ENCODE measurements around the gene UBASH3A. TPM values are rescaled to one million over a fixed set of nuclear protein-coding genes. Genes with fewer than 3 reads are reported as not detected.
"Not testable (repeated sequence)": the region's sequence is repeated elsewhere in the genome, so short reads cannot be mapped to it uniquely, and the experiment has no call there.

UBASH3A gene
- total RNA-seq, 1 experiment from 2014 or later: not detected

DNA sequence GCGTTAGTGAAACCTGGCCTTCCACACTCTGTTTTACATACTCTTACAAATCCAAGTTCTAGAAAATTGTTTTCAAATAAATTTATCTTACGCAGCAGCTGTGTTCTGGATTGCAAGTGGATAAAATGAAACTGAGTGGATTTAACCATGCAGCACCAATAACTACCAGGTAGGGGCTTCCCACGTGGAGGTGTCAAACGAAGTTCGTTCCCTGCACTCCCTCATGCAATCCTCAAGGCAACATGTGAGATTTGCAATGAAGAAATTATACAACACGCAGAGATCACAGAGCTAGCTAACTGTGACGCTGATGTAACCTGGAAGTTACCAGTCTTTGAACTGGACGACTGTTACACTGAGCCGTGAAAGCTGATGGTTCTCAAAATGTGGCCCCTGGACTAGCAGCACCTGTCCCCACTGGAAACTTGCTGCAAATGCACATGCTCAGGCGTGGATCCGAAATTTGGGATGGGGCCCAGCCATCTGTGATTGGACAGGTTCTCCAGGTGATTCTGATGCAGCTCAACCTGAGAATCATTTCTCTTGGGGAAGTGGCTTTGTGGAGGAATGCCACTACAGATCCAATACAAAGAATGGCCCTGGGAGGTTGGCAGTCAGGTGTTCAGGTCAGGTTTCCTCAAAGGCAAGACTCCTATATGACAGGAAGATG lies 56.0 kb downstream of the UBASH3A start:
- DNase-seq: no peak
- no peaks in the 10 kb centered on the region for H3K36me3 ChIP-seq
- H3K27ac ChIP-seq: no peak overlapping the region
- no peak overlapping the region for H3K4me3 ChIP-seq
- no peaks in the 10 kb centered on the region for H3K27me3 ChIP-seq
- no peaks in the 10 kb centered on the region for H3K9me3 ChIP-seq (replicated peaks)
- peaks cover 17% of the 10 kb centered on the region for H3K4me1 ChIP-seq

DNA sequence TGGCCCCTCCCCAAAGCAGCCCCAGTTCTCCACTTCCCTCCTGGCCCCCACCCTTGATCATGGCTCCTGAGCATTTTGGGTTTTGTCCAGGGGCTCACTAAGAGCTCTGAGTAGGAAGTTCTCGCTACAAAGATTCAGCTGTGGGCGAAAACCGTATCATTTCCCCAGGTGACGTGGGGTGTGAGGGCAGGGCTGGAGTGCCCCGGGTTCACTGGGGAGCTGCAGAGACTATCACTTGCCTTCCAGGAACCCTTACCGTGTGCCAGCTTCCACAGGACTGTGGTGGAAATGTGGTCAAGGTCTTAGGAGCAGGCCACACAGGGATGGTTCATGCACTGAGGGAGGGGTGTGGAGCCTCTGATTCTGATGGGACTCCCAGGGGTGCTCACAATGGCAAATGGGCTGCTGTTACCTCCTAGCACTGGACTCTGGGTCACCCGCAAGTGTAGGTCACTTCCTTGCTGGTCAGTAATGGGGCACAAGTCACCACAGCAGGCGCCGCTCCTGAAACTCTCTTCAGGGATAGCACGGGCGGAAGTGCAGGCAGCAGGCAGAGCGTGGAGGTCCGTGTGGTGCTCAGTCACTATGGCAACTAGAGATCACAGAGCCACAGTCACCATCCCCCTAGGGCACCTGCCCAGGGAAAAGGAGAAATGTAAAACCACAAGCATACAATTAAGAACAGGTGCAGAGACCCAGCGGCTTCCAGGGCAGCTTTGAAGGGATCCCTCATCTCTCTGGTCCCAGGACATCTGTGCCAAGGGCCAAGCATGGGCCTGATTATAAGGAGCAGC lies 56.9 kb downstream of the UBASH3A start:
- Histone ChIP-seq H3K27me3 (no peaks in the 10 kb centered on the region), H3K4me1 (peaks cover 12% of the 10 kb centered on the region), H3K9me3 (replicated peaks) (no peaks in the 10 kb centered on the region), H3K4me3 (no peak overlapping the region), H3K27ac (no peak overlapping the region), H3K36me3 (no peaks in the 10 kb centered on the region)
- DNase-seq: peak; percentile 78 to 88

DNA sequence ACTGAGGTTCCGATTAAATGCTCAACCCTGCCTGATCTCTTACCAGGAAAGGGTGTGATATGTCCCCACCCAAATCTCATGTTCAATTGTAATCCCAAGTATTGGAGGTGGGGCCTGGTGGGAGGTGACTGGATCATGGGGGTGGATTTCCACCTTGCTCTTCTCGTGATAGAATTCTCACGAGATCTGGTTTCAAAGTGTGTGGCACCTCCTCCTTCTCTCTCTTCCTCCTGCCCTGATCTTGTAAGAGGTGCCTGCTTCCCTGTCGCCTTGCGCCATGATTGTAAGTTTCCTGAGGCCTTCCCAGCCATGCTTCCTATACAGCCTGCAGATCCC lies 57.5 kb downstream of the UBASH3A start:
- no peaks in the 10 kb centered on the region for H3K27me3 ChIP-seq
- H3K27ac ChIP-seq: no peak overlapping the region
- no peaks in the 10 kb centered on the region for H3K36me3 ChIP-seq
- H3K4me1 ChIP-seq: peaks cover 12% of the 10 kb centered on the region
- no peaks in the 10 kb centered on the region for H3K9me3 ChIP-seq (replicated peaks)
- no peak for DNase-seq
- H3K4me3 ChIP-seq: no peak overlapping the region

DNA sequence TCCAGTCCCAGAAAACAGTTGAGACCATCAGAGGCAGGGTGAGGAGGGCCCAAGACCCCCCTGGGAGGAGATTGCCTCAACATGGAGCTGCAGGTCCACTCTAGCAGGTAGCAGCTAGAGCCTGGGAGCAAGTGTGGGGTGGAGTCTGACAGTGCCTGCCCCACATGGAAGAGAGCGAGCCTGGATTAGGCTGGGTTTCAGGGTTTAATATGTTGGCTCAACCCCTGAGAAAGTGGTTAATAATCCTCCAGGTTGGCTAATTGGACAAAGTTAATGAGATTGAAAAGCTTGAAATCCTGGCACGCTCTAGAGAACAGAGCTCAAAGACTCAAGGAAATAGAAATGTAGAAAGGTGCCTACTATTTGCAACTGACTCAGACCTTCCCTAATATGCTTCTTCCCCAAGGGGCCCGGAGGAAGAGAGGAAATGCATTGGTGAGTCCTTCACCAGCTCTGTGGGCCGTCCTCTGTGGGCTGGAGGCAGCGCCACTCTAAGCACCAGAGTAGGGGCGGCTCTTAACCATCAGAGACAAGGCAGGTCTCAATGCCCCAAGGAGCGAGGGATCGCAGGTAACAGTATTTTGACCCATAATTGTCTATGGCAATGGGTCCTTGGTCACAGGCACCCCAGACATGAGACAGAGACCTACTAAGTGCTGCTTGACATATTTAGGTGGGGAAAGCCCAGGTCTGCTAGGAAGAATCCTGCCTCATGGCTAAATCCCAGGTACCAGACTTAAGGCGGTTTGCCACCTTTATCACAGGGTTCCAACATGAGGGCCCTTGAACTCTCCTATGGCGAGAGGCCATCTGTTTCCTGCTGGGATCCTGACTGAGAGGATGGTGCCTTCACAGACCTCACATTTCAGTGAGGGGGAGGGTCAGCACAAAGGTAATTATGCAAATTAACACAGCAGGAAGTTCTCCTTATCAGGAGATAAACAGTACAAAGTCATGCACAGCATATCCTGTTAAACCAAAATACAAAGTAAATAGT lies 58.5 kb downstream of the UBASH3A start:
- Histone ChIP-seq H3K4me3 (no peak overlapping the region), H3K27ac (no peak overlapping the region), H3K9me3 (replicated peaks) (no peaks in the 10 kb centered on the region), H3K4me1 (peaks cover 19% of the 10 kb centered on the region), H3K27me3 (no peaks in the 10 kb centered on the region), H3K36me3 (no peaks in the 10 kb centered on the region)
- DNase-seq: no peak

DNA sequence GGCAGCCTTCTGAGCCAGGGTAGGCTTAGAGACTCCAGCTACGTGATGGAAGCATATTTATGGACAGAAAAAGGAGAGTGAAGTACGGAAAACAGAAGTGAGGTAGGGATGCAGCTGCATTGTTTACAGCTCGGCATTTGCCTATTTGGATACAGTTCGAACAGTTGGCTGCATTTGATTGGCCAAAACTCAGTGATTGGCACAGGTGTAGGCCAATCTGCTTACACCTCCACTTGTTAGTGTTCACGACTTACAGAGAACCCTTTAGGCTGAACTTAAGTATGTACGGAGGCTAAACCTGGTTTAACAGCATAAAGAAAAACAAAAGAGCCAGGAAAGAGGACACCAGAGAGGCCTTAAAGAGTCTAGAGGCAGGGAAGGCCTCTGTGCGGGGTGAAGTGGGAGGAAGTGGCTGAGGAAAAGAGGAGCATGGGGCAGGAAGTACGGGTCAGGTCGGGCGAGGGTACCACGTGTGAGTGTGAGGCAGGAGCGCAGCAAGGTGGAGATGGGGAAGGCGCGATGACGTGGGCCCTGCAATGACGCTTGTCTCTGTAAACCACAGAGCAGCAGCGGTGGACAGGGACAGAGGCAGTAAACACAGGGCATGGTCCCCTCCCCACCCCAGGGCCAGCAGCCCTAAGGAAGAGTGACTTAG lies 60.3 kb downstream of the UBASH3A start:
- Histone ChIP-seq H3K9me3 (replicated peaks) (no peaks in the 10 kb centered on the region), H3K36me3 (no peaks in the 10 kb centered on the region), H3K27ac (no peak overlapping the region), H3K4me1 (peaks cover 23% of the 10 kb centered on the region), H3K4me3 (no peak overlapping the region), H3K27me3 (no peaks in the 10 kb centered on the region)
- DNase-seq: peak in 1 of 2 experiments; percentile 43

DNA sequence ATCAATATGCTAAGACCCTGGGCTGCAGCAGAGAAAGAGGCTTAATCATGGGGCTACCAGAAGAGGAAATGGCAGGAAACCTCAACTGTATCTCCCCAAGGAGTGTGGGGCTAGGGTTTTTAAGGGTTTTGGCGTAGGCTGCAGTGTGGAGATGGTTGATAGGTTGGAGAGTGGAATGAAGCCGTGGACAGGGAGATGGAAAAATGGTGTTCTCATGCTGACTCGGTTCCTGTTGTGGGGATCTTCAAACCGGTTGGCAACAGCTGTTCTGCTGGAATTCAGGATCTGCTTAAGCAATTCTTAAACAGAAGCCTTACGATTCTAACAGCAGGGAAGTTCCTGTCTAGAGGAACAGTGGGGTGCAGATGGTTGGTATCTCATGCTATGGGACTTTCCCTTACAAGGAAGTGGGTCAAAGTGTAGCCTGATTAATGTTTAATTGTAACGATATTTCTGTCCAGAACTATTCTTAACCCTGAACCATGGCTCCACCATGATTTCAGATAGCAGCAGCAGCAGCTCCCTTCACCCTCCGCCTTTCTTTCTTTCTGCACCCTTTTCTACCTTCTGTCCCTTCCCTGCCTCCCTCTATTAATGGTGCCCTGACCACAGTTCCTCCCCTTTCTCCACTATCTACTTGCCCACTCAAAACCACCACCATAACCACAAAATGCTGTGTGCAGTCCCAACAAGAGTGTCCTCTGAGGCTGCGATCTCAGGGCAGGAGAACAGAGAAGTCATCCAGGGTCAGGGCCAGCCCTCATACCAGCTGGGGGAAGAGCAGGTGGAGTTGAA lies 61.5 kb downstream of the UBASH3A start:
- H3K27ac ChIP-seq: no peak overlapping the region

DNA sequence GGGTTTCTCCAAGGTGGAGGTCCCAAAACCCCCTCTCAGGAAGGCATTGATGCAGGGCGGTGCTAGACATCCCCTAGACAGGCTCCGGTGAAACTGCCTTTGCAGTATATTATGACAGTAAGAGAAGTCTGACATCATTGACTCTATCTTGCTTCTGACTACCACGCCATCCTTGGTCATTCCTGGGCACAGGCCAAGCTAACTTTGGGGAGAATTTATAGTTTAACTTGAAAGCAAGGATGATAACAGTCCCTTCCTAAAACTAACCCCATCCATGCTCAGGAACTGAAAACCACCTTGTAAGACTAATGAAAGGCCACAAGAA lies 62.1 kb downstream of the UBASH3A start:
- Histone ChIP-seq H3K27ac (no peak overlapping the region), H3K36me3 (no peaks in the 10 kb centered on the region), H3K4me3 (no peak overlapping the region), H3K4me1 (peaks cover 19% of the 10 kb centered on the region), H3K9me3 (replicated peaks) (no peaks in the 10 kb centered on the region), H3K27me3 (no peaks in the 10 kb centered on the region)
- DNase-seq: no peak

More for the DNA sequence above, 61.5 kb downstream of the UBASH3A start:
- DNase-seq: peak in 1 of 2 experiments; percentile 27
- peaks cover 23% of the 10 kb centered on the region for H3K4me1 ChIP-seq
- no peaks in the 10 kb centered on the region for H3K27me3 ChIP-seq
- no peaks in the 10 kb centered on the region for H3K36me3 ChIP-seq
- H3K9me3 ChIP-seq (replicated peaks): no peaks in the 10 kb centered on the region
- no peak overlapping the region for H3K4me3 ChIP-seq

DNA sequence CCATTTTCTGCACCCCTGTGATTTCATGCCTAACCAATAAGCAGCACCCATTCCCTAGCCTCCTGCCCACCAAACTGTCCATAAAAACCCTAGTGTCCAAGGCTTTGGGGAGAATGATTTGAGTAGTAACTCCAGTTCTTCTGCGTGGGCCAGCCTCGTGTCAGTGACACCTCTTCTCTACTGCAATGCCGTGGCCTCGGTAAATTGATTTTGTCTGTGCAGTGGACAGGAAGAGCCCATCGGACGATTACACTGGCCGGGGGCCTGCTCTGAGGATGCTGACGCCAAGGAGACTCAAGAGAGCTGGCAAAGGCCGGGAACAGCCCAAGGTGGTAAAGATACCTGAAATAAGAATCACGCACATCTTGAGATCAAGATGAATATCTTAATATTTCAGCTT lies 63.0 kb downstream of the UBASH3A start:
- Histone ChIP-seq H3K4me1 (peaks cover 14% of the 10 kb centered on the region), H3K4me3 (no peak overlapping the region), H3K27me3 (no peaks in the 10 kb centered on the region), H3K36me3 (no peaks in the 10 kb centered on the region), H3K27ac (no peak overlapping the region), H3K9me3 (replicated peaks) (no peaks in the 10 kb centered on the region)
- no peak for DNase-seq

DNA sequence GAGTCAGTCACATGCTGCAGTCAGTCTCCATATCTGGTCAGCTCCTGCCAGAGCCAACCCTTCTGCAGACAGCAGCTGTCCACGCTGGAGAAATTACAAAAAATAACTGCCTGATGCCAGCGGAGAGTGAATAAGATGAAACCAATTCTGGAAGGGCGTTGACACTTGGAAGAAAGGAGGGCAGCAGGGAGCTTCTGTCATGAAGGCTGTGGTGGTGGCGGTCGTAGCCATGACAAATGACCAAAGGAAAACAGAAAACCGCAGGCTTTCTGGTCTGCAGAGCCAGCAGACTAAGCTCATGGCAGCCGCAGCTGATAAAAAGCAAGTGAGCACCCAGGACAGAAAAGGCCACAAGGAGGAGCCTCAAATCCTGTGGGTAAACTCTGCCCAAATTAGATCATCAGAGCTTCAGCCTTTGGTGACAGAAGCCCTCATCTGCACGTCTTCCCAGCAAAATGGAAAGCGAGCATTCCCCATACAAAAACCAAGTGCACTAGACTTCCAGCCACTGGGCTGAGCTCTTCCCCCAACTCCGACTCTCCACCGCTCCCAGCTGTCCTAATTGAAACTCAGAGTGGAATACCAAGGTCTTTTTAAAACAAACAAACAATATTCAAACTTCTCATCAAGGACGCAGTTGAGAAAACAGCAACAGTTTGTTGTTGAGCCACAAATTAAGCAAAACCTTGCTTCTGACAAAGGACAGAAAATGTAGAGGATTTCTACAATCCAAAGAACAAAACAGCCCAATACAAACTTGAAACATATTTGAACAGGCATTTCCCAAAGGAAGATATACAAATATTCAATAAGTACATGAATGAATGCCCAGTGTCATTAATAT lies 63.7 kb downstream of the UBASH3A start:
- Histone ChIP-seq H3K4me1 (peaks cover 14% of the 10 kb centered on the region), H3K27ac (no peak overlapping the region), H3K9me3 (replicated peaks) (no peaks in the 10 kb centered on the region), H3K27me3 (no peaks in the 10 kb centered on the region), H3K4me3 (no peak overlapping the region), H3K36me3 (no peaks in the 10 kb centered on the region)
- peak; percentile 76 to 85 for DNase-seq

DNA sequence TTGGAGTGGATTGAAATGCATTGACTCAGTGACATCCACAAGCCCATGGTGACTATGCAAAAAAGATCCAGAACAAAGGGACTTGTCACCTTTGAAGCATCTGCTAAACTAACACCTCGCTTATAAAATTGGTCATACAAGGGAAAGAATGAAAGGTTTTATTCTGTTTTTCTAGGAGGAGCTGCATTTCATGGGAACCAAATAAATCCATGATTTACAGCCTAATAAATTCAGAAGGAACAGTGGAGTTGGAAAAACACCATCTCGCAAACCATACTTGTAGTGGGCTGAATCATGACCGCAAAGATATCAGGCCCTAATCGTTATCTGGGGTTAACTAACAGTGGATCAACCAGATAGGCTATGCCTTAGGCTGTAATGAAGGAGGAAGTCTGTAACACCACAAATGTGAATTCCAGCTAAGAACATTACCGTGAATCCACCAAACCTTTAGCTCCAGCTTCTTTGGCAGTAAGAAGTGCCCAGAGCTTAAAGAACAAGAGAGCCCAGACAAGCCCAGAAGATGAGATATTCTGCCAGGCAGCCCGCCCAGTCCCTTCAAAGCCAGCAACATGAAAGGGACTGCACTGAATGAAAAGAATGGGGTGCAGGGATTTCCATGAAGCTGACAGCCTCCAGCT lies 64.9 kb downstream of the UBASH3A start:
- no peak overlapping the region for H3K4me3 ChIP-seq
- H3K27ac ChIP-seq: no peak overlapping the region
- DNase-seq: no peak
- no peaks in the 10 kb centered on the region for H3K36me3 ChIP-seq
- H3K4me1 ChIP-seq: peaks cover 16% of the 10 kb centered on the region
- 0 out of 2 replicates have a peak, but pooled peaks cover 3% of the 10 kb centered on the region for H3K27me3 ChIP-seq
- H3K9me3 ChIP-seq (replicated peaks): no peaks in the 10 kb centered on the region

DNA sequence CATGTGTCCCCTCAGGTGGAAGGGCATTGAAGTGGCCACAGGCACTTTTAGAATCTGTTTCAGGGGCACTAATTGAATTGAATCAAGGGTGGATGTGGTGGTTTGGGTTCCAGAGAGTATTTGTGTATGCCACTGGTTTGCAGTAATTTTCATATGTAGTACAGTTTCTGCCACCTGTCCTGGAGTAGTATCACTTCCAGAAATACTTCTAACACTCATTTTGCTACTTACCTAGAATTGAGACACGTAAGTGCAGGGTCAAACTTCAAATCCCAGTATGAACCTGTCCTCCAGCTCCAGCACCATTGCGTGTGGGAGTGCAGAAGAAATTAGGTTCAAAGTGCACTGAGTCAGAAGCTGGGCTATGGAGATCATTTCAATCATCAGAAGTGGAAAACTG lies 65.6 kb downstream of the UBASH3A start:
- H3K9me3 ChIP-seq (replicated peaks): no peaks in the 10 kb centered on the region
- peaks cover 16% of the 10 kb centered on the region for H3K4me1 ChIP-seq
- H3K36me3 ChIP-seq: no peaks in the 10 kb centered on the region
- no peak overlapping the region for H3K27ac ChIP-seq
- no peak for DNase-seq
- H3K27me3 ChIP-seq: 0 out of 2 replicates have a peak, but pooled peaks cover 3% of the 10 kb centered on the region
- H3K4me3 ChIP-seq: no peak overlapping the region

DNA sequence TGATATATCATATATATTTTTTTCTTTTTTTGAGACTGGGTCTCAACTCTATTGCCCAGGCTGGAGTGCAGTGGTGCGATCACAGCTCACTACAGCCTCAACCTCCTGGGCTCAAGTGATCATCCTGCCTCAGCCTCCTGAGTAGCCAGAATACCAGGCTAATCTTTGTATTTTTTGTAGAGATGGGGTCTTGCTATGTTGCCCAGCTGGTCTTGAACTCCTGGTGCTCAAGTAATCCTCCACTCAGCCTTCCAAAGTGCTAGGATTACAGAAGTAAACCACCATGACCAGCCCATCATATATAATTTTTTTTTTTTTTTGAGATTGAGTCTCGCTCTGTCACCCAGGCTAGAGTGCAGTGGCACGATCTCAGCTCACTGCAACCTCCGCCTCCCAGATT lies 66.0 kb downstream of the UBASH3A start:
- H3K27ac ChIP-seq; H3K4me3 ChIP-seq; H3K9me3 ChIP-seq (replicated peaks); H3K36me3 ChIP-seq; H3K27me3 ChIP-seq; DNase-seq: not testable (repeated sequence)
- peaks cover 16% of the 10 kb centered on the region for H3K4me1 ChIP-seq

DNA sequence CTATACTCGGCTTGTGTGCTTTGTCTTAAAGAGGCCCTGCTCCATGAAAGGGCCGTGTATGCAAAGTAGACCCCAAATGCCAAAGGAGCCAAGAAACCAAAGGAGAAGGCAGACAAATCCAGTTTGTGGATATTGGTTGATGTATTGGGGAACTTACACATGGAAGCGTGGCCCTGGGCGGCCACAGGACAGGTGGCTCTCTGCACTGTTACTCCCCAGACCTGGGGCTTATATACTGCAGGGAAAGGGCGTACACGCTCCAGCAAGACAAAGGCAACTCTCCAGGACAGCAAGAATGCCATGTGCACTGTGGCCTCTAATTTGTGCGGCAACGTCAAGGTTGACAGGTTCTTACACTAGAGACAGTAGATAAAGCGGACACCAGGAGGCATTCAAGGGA lies 67.5 kb downstream of the UBASH3A start:
- H3K27ac ChIP-seq: no peak overlapping the region
- no peaks in the 10 kb centered on the region for H3K36me3 ChIP-seq
- DNase-seq: no peak
- 0 out of 2 replicates have a peak, but pooled peaks cover 3% of the 10 kb centered on the region for H3K27me3 ChIP-seq
- H3K9me3 ChIP-seq (replicated peaks): no peaks in the 10 kb centered on the region
- no peak overlapping the region for H3K4me3 ChIP-seq
- H3K4me1 ChIP-seq: peaks cover 13% of the 10 kb centered on the region
